ENCODE data around the gene STIP1.
A peak's percentile ranks its signal among the peaks of the same experiment; 100 is the strongest.
"Not testable (repeated sequence)": the region's sequence is repeated elsewhere in the genome, so short reads cannot be mapped to it uniquely, and the experiment has no call there.

STIP1 gene

DNA sequence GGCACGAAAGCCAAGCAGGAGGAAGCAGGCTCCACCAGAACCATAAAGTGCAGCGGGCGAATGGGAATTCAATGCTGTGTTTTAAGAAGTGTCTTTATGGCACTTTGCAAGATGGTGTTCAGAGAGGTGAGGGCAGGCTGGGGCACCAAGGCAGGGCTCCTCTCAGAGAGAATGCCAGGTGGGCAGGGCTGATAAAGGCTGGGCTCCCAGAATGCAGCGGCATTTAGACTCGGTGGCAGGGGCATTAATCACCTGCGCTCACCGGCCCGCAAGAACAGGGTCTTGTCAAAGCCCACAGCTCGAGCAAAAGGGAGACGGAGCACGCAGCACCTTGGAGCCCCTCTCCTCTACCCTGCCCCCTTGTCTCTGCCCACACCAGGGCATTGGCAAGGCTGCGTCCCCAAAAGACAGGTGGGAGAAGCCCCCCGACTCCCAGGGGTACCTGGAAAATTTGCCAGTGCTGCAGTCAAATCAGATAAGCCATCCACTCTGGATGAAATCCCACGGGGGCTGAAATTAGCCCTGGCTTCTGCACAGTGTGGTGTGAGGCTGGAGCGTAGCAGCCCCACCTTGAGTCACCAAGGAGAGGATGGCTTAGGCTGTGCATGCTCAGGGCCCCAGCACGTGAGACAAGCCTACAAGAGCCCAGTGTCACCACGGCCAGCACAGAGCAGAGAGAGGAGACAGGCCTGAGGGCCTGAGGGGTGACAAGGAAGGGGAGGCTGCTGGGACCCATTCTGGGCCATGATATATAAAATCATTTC lies 28.2 kb upstream of the STIP1 start:
- no peak for DNase-seq (ENCODE audit: low spot score)

DNA sequence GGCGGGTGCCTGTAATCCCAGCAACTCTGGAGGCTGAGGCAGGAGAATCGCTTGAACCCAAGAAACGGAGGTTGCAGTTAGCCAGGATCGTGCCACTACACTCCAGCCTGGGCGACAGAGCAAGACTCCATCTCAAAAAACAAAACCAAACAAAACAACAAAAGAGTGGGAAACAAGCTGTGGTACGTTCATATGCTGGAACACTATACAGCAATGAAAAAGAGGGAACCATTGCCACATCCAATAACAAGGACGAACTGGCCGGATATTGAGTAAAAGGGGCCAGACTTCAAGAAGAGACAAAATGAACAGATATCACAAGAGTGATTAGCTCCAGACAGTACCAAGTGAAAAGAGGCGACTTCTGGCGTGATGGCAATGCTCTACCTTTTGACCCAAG lies 24.9 kb upstream of the STIP1 start:
- DNase-seq (ENCODE audit: low spot score) = no peak

DNA sequence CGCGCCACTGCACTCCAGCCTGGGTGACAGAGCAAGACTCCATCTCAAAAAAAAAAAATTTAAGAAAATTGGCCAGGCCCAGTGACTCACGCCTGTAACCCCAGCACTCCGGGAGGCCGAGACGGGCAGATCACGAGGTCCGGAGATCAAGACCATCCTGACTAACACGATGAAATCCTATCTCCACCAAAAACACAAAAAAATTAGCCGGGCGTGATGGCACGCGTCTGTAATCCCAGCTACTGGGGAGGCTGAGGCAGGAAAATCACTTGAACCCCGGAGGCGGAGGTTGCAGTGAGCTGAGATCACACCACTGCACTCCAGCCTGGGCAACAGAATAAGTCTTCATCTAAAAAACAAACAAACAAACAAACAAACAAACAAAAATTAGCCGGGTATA lies 23.2 kb upstream of the STIP1 start:
- not testable (repeated sequence) for DNase-seq (ENCODE audit: low spot score)

DNA sequence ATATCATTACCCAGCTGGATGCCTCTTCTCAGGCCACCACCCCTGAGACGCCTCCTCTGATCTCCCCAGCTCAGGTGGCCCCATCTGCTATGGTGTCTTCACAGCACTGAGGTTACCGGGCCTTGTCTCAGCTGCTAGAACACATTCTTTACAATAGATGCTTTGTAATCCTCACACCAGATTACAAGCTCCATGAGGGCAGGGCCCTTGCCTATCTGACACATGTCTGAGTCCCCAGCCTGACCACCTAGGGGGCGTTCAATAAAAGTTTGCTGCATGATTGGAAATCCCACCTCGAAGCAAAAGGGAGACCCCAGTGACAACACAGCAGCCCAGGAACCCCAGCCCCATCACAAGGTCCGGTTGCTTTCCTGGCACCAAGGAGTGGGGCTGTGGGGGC lies 22.0 kb upstream of the STIP1 start:
- no peak for DNase-seq (ENCODE audit: low spot score)

DNA sequence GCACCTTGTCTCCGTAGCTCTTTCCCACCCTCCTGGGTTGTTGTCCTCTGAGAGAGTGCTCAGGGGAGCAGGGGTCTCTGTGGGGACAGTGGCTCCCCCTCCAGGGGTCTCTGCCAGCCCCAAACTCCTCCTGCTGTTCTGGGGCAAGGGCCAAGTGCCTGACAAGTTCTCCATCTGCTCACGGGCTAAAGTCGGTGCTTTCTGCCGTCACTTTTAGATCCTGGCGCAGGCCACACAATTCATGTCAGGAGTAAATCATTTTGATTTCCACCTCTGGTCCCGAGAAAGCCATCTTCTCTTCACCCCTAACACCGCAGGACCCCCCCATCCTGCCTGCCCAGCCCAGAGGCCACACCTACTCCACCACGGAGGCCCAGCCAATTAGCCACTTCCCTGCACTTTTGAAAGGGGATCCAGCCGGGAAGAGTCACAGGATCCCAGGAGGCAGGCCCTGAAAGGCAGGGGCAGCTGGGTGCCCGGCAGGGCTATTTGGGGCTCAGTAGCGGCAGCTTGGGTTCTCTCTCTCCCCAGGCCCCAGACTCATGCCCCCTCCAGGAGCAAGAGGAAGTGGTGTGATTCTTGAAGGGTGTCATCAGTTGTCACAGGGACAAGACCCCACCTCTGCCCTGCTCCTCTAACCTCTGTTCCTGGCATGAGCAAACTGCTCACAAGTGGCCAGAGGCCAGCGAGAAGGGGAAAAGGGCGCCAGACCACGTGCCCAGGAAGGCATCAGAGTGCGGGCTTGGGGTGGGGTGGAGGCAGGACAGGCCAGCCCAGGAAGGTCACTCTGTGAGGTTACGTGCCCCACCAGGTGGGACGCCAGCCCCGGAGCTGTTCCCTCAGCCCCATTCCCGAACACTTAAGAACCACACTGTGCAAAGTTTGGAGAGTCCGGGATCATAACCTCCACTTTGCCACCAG lies 21.3 kb upstream of the STIP1 start:
- DNase-seq (ENCODE audit: low spot score) = no peak

DNA sequence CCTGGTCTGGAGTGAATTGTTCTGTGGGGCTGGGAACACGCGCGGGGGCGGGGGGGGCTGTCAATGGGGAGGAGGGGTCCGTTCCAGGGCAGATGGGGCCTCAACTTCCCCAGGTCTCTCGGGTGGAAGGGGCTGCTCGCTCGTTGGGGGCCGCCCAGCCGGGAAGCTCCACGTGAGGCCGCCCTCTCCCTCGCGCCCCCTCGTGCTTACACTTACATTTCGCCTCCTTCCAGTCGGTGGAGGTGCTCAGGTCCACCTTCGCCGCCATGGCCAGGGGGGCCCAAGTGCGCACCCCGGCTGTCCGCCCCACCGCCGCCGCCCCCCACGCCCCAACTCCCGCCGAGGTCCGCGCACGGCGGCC lies 20.5 kb upstream of the STIP1 start:
- DNase-seq (ENCODE audit: low spot score) = no peak

DNA sequence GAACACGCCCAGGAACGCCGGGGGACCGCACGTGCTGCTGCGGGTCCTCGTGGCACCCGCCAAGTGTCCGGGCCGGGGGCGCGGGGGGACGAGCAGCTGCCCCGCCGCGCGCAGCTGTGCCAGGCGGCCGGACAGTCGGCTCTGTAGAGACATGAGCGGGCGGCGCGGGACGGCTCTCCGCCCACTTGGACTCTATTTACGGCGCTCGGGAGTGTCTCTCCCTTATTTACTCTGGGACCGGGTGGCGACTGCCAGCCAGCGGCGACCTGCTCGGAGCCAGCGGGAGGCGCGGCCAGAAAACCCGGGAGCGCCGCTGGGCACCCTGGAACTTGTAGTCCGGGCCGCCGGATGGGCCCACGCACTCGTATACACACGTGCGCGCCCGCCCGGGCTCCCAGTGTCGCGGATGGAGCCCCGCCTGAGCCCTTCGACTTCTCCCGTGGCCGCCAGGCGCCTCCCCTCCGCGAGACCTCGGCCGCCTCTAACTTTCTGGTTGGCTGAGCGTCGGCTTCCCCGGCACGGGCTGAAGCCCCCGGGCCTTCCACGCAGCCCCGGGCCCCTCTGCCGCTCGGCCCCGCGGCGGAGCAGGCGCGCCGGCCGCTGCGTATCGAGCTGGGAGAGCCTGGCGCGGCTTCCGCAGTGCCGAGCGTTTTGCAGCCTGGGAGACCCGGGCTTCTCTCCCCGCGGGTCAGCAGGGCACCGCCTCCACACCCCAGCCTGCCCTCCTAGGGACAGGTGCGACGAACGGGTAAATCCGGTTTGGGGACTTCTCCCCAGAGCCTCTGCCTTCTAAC lies 19.9 kb upstream of the STIP1 start, which contains the start of gene MACROD1:
Gene MACROD1, minus strand, starts transcription at position 272 of the 794 bp plus-strand sequence. Its CDS starts 119 bp downstream, at position 153.
- peak; percentile 72 for DNase-seq (ENCODE audit: low spot score)

DNA sequence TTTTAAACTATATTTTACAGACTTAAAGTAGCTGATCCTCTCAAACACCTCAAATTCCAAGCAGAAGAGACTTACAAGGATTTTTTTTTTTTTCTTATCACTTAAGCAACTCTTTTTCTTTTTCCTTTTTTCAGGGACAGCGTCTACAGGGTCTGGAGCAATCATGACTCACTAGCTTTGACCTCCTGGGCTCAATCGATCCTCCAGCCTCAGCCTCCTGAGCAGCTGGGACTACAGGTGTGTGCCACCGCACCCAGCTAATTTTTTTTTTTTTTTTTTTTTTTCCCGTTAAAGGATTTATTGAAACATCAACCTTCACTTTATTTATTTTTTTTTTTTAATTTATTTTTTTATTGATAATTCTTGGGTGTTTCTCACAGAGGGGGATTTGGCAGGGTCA lies 15.6 kb upstream of the STIP1 start:
- no peak for DNase-seq (ENCODE audit: low spot score)

DNA sequence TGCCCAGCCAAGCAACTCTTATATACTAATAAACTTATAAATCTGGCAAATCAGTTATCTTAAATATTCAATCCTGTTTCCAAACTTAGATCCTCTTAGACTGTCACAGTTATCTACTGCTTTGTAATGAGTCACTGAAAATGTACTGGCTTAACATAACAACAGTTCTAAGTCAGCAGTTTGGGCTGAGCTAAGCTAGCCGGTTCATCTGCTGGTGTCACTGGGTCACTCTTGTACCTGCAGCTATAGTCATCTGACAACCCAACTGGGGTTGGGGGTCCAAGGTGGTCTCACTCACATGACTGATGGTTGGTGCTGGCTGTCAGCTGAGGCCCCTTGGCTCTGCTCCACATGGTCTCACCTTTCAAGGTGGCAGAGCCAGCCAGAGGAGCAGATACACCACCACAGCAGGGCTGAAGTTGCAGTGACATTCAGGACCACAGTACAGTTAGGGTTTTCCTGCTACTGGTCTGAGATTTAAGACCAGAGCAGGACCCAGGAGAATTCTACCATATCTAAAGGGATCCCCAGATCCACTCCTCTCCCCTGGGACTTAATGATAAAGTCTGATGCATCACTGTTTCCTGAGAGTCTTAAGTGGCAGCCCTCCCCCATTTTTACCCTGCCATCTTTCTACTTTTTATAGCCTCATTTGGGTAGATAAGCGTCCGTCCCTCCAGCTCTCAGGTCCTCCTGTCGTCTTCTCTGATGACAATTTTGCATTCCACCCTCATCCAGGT lies 12.2 kb upstream of the STIP1 start:
- DNase-seq (ENCODE audit: low spot score) = no peak

DNA sequence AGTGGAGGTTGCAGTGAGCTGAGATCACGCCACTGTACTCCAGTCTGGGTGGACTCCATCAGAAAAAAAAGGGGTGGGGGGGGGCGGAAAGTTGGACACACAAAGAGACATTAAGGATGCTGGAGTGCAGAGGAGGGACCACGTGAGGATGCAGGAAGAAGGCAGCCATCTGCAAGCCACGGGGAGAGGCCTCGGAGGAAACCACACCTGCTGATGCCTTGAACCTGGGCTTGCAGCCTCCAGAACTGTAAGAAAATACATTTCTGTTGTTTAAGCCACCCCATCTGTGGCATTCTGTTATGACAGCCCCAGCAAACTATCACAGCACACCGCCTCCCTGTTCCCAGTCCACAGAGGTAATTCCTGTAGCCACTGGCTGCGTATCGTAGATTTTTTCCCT lies 9.2 kb upstream of the STIP1 start:
- no peak for DNase-seq (ENCODE audit: low spot score)

DNA sequence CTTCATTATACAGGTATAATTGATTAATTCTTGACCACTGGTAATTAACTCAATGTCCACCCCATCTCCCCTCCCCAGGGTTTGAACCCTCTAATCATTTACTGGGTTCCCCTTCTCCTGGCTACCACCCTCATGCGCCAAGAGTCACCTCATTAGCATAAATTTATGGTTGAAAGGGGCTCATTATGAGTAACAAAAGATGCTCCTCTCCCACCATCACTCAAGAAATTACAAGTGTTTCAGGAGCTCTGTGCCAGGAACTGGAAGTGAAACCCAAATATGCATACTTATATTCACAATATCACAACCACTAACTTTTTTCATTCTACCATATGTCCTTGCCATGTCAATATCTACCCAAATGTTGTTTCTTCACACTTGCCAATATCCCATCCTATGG lies 7.8 kb upstream of the STIP1 start:
- DNase-seq (ENCODE audit: low spot score) = no peak

DNA sequence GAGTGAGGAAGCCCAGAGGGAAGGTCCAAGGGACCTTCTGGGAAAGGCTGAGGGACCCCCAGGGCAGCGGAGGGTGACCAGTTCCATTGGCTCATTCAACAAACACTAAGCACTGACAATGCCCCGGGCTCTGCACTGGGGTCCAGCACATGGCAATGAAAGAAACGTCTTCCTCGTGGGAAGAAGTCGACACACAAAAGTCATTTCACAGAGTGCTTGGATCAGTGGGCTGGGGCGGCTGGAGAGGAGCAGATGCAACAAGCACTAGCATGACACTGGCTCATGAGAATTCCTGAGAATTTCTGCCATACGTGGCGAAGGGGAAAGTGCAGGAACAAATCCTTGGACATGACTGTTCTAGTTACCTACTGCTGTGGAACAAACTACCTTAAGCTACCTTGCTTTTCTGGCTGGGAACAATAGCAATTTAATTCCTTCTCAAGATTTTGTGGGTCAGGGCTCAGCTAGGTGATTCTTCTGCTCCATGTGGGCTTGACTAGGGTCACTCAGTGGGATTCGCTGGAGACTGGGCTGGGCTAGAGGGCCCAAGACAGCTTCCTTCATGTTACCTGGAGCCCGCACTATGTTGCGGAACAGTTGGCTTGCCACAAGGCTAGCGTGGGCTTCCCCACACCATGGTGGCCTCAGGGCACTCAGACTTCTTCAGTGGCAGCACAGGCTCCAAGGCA lies 6.9 kb upstream of the STIP1 start:
- no peak for DNase-seq (ENCODE audit: low spot score)

DNA sequence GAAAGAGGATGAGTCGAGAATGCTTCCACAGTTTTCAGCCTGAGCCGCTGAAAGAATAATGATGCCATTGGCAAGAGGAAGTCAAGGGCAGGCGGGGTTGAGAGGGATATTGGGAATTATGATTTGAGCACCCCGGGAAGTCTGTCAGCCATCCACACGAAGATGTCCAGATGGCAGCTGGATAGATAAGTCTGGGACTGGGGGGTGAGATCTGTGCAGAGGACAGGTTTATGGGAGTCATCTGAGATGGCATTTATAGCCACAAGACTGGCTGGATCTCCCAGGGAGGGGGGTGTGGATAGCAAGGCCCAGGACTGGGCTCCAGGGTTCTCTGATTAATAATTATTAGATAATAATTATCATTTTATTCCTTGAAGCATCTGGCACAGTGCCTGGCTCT lies 5.1 kb upstream of the STIP1 start:
- DNase-seq (ENCODE audit: low spot score) = no peak

DNA sequence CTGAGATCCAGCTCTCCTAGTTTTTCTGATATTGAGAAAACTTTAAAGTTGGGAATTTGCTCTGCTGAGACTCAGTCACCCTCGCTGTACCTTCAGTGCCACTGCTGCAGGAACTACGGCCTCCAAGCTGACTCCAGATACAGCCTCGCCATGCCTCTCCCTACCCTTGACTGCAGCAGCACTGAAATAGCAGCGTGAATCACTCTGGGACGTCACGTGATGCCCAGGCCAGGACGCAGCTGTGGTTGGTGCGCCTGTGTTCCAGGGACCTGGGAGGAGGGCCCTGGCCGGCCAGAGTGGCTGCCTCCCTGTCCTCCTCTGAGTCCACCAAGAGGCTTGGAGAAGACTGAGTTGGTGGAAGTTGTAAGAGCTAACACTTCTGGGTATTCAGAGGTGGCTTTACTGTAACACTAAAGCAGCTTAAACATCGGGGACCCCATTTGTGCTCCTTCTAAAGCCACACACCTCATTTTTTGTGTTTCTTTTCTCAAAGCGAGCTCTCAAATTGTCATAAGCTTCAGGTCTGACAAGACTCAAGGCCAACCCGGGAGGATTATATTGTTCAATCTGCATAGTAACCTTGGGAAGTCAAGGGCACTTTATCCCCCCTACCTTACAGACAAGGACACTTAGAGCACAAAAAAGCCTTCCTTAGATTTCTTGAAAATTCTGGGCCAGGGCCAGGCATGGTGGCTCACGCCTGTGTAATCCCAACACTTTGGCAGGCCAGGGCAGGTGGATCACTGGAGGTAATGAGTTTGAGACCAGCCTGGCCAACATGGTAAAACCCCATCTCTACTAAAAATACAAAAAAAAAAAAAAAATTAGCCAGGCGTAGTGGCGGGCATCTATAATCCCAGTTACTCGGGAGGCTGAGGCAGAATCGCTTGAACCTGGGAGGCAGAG lies 4.2 kb upstream of the STIP1 start:
- DNase-seq (ENCODE audit: low spot score) = peak; percentile 92

DNA sequence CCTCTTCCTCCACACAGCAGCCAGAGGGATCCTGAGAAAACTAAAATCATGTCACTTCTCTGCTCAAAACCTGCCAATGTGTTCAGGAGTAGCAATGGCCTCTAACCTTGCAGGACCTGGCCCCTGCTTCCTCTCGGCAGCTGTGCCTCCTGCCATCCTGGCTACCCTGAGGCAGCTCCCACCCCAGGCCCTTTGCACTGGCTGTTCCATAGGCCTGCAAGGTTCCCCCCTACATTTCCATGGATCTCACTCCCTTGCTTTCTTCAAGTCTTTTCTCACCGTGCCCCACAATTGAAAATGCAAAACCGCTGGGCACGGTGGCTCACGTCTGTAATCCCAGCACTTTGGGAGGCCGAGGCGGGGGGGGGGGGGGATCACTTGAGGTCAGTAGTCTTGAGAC lies 2.1 kb upstream of the STIP1 start:
- no peak for DNase-seq (ENCODE audit: low spot score)

DNA sequence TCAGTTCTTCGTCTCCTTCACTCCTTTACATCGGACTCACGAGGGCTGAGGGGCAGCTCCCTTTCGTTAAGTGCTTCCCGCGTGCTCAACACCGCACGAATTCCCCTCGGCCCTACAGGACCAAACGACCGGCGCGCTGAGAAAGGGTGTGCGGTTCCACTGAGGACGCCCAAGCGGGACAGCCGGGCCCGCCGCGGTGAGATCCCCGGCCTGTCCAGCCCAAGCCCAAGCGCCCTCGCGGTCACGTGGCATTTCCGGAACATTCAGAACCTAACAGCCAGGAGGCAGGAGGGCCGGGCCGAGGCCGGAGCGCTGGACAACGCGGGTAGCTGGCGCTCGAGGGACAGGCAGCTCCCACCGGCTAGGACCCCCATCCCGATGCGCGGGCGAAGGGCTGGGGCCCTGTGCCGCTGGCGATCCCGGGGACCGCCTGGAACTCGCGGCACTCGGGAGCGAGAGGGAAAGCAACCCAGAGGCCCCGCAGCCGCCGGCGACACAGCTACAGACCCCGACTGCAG lies 737 bp upstream of the STIP1 start:
- peak; percentile 42 for DNase-seq (ENCODE audit: low spot score)

DNA sequence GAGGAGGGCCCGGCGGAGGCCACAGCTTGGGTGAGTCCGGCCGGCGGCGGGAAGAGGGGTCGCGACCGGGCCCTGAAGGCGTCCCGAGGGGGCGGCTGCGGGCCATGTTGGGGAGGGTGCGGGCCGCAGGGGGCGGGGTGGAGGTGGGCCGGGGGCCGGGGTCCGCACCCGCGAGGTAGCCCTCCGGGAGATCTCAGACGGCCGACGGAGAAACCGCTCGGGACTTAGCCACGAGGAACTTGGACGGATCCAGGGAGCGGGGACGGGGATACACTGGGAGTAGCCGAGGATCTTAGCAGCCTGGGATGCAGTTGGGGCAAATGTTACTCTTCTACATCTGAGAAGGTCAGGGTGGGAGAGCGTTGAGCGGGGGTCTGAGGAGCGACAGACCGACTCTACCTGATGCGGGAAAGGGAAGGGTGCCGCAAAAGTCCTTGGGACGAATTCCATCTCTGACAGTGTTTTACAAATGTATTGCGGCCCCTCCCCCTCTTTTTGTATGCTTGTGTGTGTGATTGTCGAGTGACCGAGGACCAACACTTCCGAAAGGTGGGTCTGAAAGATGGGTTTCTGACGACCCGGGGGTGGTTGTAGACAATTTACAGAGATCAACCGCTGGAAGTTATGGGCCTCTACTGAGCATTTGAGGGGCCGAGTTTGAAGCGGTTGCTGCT lies 658 bp downstream of the STIP1 start:
- DNase-seq (ENCODE audit: low spot score) = no peak

DNA sequence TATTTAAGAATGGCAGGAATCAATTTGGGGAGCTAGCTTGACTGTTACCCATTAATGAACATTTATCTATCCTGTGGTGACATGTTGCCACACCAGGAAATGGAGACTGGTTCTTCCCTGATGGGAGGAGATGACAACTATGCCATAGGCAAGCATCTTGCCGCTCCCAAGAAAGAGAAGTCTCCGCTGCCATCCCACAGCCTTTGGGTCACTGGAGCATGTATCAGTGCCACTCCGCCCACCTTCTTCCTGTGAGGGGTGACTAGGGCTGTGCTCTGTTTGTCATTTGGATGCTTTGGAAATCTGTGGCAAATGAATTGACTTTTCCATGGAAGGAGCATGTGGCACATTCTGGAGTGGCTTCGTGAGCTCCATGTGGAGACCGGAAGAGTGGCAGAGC lies 6.5 kb downstream of the STIP1 start:
- no peak for DNase-seq (ENCODE audit: low spot score)

DNA sequence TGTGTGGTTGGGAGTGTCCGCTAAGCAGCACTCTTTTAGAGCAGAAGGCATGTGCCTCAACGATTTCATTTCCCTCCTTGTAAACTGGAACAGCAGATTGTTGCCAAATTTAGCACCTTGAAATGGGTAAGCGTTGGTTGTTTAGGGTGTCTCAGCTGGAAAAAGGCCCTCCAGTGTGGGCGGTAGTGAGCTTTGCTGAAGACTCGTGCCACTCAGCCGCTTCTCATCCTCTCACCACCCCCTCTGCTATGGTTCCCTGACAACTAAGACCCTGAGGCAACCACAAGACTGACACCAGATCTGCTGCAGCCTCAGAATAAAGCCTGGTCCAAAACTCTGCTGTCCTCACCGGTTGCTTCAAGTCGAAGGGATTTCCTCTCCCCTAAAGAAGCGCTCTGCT lies 10.7 kb downstream of the STIP1 start:
- DNase-seq (ENCODE audit: low spot score) = no peak
